Stimulated activated memory B cell treated with anti-CD40 and anti-IgM and Interleukin-4, amounts not matched to agents 10 μg/mL and 1 μg/mL and 100 μg/mL, for 72 hours (primary cell): ENCODE measurements around the gene STPG3.

Source experiments
- ATAC-seq: fragments of 150-1000 bp; cut with Tn5 transposase; 2 replicates; pipeline ENCODE4 v1.10.0; 2021
- H3K27ac Mint-ChIP-seq: one replicate; pipeline ENCODE4 v1.8.0; 2022; ENCODE audit warnings: mild to moderate bottlenecking, mixed read lengths
- H3K27me3 Mint-ChIP-seq: one replicate; pipeline ENCODE4 v1.8.0; 2022; ENCODE audit warnings: mixed read lengths
- H3K36me3 Mint-ChIP-seq: one replicate; pipeline ENCODE4 v1.8.0; 2022; ENCODE audit warnings: mixed read lengths
- H3K4me1 Mint-ChIP-seq: one replicate; pipeline ENCODE4 v1.8.0; 2022; ENCODE audit warnings: mixed read lengths
- H3K4me3 Mint-ChIP-seq: one replicate; pipeline ENCODE4 v1.8.0; 2022; ENCODE audit warnings: mild to moderate bottlenecking, moderate library complexity, mixed read lengths
- H3K9me3 Mint-ChIP-seq: one replicate; pipeline ENCODE4 v1.8.0; 2022; ENCODE audit warnings: mixed read lengths

STPG3 gene

GRCh38 chr9:137301081-137301947 lies 50.2 kb downstream of the STPG3 start:
- H3K27me3 Mint-ChIP-seq, result peaks cover 68% of the 10 kb centered on the region
- H3K36me3 Mint-ChIP-seq, result no peaks in the 10 kb centered on the region
- ATAC-seq, result no peak
- H3K27ac Mint-ChIP-seq, result no peak overlapping the region
- peaks cover 23% of the 10 kb centered on the region for H3K4me1 Mint-ChIP-seq
- H3K9me3 Mint-ChIP-seq, result no peaks in the 10 kb centered on the region
- peak overlapping the region; percentile 61 for H3K4me3 Mint-ChIP-seq

- peak within 1 kb of the TSS; percentile 51 for H3K4me3 Mint-ChIP-seq
- H3K9me3 Mint-ChIP-seq, result no peaks in the 10 kb centered on the region
- no peaks in the 10 kb centered on the region for H3K36me3 Mint-ChIP-seq
- H3K27ac Mint-ChIP-seq, result no peak within 1 kb of the TSS
- peak; percentile 88 for ATAC-seq
- H3K27me3 Mint-ChIP-seq, result peaks cover 68% of the 10 kb centered on the region
- H3K4me1 Mint-ChIP-seq, result peaks cover 23% of the 10 kb centered on the region
Measured at GRCh38 chr9:137302118-137302448, 51.0 kb downstream of the STPG3 start, which contains the start of gene NRARP. NRARP (minus strand) TSS chr9:137302271; CDS start chr9:137301928, 343 bp downstream.

GRCh38 chr9:137302449-137303150 lies 51.5 kb downstream of the STPG3 start:
- H3K4me3 Mint-ChIP-seq, result peak overlapping the region; percentile 34
- H3K9me3 Mint-ChIP-seq, result no peaks in the 10 kb centered on the region
- peaks cover 68% of the 10 kb centered on the region for H3K27me3 Mint-ChIP-seq
- H3K36me3 Mint-ChIP-seq, result no peaks in the 10 kb centered on the region
- peaks cover 25% of the 10 kb centered on the region for H3K4me1 Mint-ChIP-seq
- ATAC-seq, result peak; percentile 81
- no peak overlapping the region for H3K27ac Mint-ChIP-seq
